HL-60 (cell line): Measurements from ENCODE around the gene ID4.

Experiments used
- DNase-seq, 2 experiments: peaks; one replicate each; pipeline ENCODE4 v3.0.0-alpha.2; 2010 to 2020; ENCODE audit warnings: low read depth in 1 of 2, low spot score in 1 of 2
- H3K27ac ChIP-seq: fragments of 250-450 bp; sonication (Bioruptor Pico); replicated peaks from 2 replicates; pipeline ENCODE4 v1.5.1; 2020; ENCODE audit warnings: mild to moderate bottlenecking, moderate library complexity
- H3K27me3 ChIP-seq: fragments of 250-450 bp; sonication (Bioruptor Pico); 2 replicates; pipeline ENCODE4 v1.5.1; 2021; ENCODE audit warnings: mild to moderate bottlenecking, moderate library complexity; ENCODE audit not compliant: insufficient read depth, poor library complexity, severe bottlenecking
- H3K4me3 ChIP-seq: replicated peaks from 2 replicates; pipeline ENCODE4 v1.5.1; 2011; ENCODE audit warnings: mild to moderate bottlenecking, control low read depth, low read length; ENCODE audit not compliant: insufficient read depth
- CTCF ChIP-seq: IDR thresholded peaks from one replicate; pipeline ENCODE4 v1.5.1; 2011; ENCODE audit warnings: low read length, control low read depth, inconsistent platforms; ENCODE audit not compliant: insufficient read depth
- GABPA ChIP-seq: IDR thresholded peaks from 2 replicates; pipeline ENCODE4 v1.6.1; 2012; ENCODE audit warnings: low read depth
- POLR2AphosphoS5 ChIP-seq: IDR thresholded peaks from 2 replicates; pipeline ENCODE4 v1.6.1; 2012; ENCODE audit warnings: low read depth
- REST ChIP-seq: IDR thresholded peaks from 2 replicates; pipeline ENCODE4 v1.6.1; 2012; ENCODE audit warnings: low read depth; ENCODE audit not compliant: insufficient replicate concordance
- SPI1 ChIP-seq: IDR thresholded peaks from 2 replicates; pipeline ENCODE4 v1.6.1; 2012; ENCODE audit warnings: low read depth, mild to moderate bottlenecking, borderline replicate concordance

The ID4 gene

GRCh38 chr6:19845266-19846041, 8.3 kb downstream of the ID4 start:
- Histone ChIP-seq H3K4me3 (no peak overlapping the region), H3K27ac (no peak overlapping the region), H3K27me3 (peaks cover 28% of the 10 kb centered on the region)
- no peak for DNase-seq
- TF ChIP-seq POLR2AphosphoS5 (no peak), REST (no peak), SPI1 (no peak), GABPA (no peak), CTCF (no peak)

GRCh38 chr6:19848465-19849029, 11.4 kb downstream of the ID4 start:
- TF ChIP-seq POLR2AphosphoS5 = no peak
- no peak for TF ChIP-seq REST
- TF ChIP-seq GABPA = no peak
- no peak for TF ChIP-seq CTCF
- TF ChIP-seq SPI1 = no peak
- Histone ChIP-seq H3K27me3 (peaks cover 15% of the 10 kb centered on the region), H3K4me3 (no peak overlapping the region), H3K27ac (no peak overlapping the region)
- no peak for DNase-seq

- Histone ChIP-seq H3K4me3 (no peak overlapping the region), H3K27me3 (peaks cover 8% of the 10 kb centered on the region), H3K27ac (no peak overlapping the region)
- no peak for DNase-seq
- TF ChIP-seq SPI1 (no peak), CTCF (no peak), REST (no peak), GABPA (no peak), POLR2AphosphoS5 (no peak)
These were observed 12.0 kb downstream of the ID4 start for GRCh38 chr6:19849196-19849595.
